Tibial artery (tissue), 4 donors: Measurements from ENCODE around the gene HDAC1.

Experiments
- DNase-seq, 2 donors: peaks; one replicate each; pipeline ENCODE4 v3.0.0-alpha.2; 2019
- H3K27ac ChIP-seq, 2 donors: fragments of 200-600 bp; sonication (generic) in 1 of 2; 1 replicate in 1 of 2; 2 replicates in 1 of 2; pipeline ENCODE4 v1.5.1; 2018 to 2019; ENCODE audit warnings: mild to moderate bottlenecking in 1 of 2
- H3K27me3 ChIP-seq, 2 donors: fragments of 200-600 bp; sonication (generic) in 1 of 2; one replicate each; pipeline versions ENCODE4 v1.5.1 to v1.6.0; 2016 to 2019
- H3K36me3 ChIP-seq, 3 donors: fragments of 200-600 bp; sonication (generic) in 2 of 3; one replicate each; pipeline ENCODE4 v1.5.1; 2016 to 2019; ENCODE audit warnings: mild to moderate bottlenecking in 2 of 3
- H3K4me1 ChIP-seq, 4 donors: fragments of 200-600 bp; sonication (generic) in 2 of 4; 1 replicate in 3 of 4; 2 replicates in 1 of 4; pipeline ENCODE4 v1.5.1; 2016 to 2019
- H3K4me3 ChIP-seq, 2 donors: fragments of 200-600 bp; sonication (generic) in 1 of 2; 1 replicate in 1 of 2; 2 replicates in 1 of 2; pipeline ENCODE4 v1.5.1; 2018 to 2019; ENCODE audit warnings: mild to moderate bottlenecking in 2 of 2
- H3K9me3 ChIP-seq, 3 donors: fragments of 200-600 bp; sonication (generic) in 1 of 3; one replicate each; pipeline ENCODE4 v1.5.1; 2016 to 2019
- intact Hi-C: fragments of 100-400 bp; cut with DNase I; formaldehyde crosslinking; loops from one replicate; pipeline ENCODE4 v1.15.0; 2023; ENCODE audit warnings: low total_unique reads
- TF ChIP-seq, protein P1 (sequence below), 2 experiments: fragments of 200-600 bp in 1 of 2; fragments of 450-650 bp in 1 of 2; IDR thresholded peaks; one replicate each; pipeline ENCODE4 v1.5.1; 2017 to 2019; ENCODE audit warnings: antibody characterized with exemption in 2 of 2, mild to moderate bottlenecking in 1 of 2, moderate library complexity in 1 of 2

HDAC1 gene

DNA sequence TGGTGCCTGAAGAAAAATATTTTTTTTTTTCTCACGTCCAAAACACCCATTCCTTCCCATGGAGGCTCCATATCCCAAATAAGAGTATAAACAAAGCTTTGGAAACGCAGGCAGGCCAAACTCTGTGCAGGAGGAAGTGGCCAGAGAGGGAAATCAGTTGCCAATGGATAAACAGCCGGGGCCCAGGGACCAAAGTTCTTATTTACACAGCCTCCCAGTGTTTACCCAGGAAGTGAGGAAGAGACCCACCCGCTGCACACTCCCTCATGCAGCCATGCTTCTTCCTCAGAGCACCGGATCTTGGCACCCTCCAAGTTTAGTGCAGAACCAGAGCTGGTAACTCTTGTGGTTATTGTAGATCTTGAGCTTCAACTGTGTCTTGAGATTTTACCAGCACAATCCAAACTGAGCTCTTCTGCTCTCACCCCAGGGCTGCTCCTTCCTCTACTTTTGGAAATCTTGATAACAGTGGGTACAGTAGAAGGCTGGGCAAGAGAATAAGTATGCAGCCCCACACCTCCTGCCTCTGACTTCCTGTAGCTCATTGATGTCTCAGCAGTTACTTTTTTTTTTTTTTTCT is 29.9 kb downstream of the HDAC1 start:
- intact Hi-C loops: no loop called here
- no peak overlapping the region for H3K27ac ChIP-seq

DNA sequence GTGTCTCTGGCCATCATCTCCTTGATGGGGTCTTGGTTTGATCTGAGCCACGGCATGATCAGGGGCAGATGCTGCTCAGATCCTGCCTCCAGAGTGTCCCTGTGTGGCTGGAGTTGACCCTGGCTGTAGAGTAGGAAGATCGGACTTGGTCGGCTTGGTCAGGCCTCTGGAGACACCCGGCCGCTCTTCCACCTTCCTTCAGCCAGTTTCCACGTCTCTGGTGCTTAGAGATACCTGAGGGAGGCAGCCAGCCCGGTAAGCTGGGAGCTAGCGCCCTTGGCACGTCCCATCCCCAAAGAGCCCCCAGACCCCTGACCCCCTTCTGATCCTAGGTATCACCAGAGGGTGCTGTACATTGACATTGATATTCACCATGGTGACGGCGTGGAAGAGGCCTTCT is 35.3 kb downstream of the HDAC1 start:
- intact Hi-C loops: no loop called here
- no peaks in the 10 kb centered on the region for H3K4me1 ChIP-seq
- no peaks in the 10 kb centered on the region for H3K9me3 ChIP-seq
- H3K27ac ChIP-seq: no peak overlapping the region
- DNase-seq: no peak
- TF ChIP-seq, protein P1, sequence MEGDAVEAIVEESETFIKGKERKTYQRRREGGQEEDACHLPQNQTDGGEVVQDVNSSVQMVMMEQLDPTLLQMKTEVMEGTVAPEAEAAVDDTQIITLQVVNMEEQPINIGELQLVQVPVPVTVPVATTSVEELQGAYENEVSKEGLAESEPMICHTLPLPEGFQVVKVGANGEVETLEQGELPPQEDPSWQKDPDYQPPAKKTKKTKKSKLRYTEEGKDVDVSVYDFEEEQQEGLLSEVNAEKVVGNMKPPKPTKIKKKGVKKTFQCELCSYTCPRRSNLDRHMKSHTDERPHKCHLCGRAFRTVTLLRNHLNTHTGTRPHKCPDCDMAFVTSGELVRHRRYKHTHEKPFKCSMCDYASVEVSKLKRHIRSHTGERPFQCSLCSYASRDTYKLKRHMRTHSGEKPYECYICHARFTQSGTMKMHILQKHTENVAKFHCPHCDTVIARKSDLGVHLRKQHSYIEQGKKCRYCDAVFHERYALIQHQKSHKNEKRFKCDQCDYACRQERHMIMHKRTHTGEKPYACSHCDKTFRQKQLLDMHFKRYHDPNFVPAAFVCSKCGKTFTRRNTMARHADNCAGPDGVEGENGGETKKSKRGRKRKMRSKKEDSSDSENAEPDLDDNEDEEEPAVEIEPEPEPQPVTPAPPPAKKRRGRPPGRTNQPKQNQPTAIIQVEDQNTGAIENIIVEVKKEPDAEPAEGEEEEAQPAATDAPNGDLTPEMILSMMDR (IDR thresholded peaks at IDR 0.05): no peak
- peaks cover 74 to 99% (median 75%) of the 10 kb centered on the region in 3 donors for H3K36me3 ChIP-seq
- no peak overlapping the region for H3K4me3 ChIP-seq
- H3K27me3 ChIP-seq: no peaks in the 10 kb centered on the region

More for the DNA sequence above, 29.9 kb downstream of the HDAC1 start:
- H3K27me3 ChIP-seq: no peaks in the 10 kb centered on the region
- H3K9me3 ChIP-seq: no peaks in the 10 kb centered on the region
- peaks cover 40 to 88% (median 44%) of the 10 kb centered on the region in 3 donors for H3K36me3 ChIP-seq
- TF ChIP-seq, protein P1 (IDR thresholded peaks at IDR 0.05): no peak
- DNase-seq: no peak
- no peaks in the 10 kb centered on the region for H3K4me1 ChIP-seq
- no peak overlapping the region for H3K4me3 ChIP-seq

DNA sequence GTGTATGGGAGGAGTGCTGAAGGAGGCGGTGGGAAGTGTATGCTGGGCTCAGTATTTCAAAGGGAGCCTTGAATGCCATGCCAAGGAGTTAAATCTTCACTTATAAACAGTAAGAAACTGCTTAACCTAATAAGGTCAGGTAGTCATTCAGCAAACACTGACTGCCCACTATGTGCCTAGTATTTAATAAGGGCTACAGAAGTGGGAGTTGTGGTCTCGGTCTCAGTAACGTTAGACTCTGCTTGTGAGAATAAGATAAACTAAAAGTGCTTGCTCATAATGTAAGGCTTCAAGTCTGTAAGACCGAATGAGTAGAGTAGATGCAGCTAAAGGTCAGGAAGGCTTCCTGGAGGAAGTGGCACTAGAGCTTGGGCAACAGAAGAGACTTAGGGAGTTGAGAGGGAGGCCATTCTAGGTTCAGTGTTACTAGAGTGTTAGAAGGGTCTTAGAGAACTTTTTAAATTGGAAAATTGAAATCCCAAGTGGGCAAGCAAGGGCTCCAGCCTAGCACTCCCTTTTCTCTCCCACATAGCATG is 38.1 kb downstream of the HDAC1 start:
- TF ChIP-seq, protein P1 (IDR thresholded peaks at IDR 0.05): no peak
- intact Hi-C loops: no loop called here
- H3K9me3 ChIP-seq: no peaks in the 10 kb centered on the region
- no peak for DNase-seq
- H3K27ac ChIP-seq: no peak overlapping the region
- peaks cover 0 to 3% of the 10 kb centered on the region in 2 donors for H3K27me3 ChIP-seq
- peaks cover 0 to 7% (median 4%) of the 10 kb centered on the region in 4 donors for H3K4me1 ChIP-seq
- H3K36me3 ChIP-seq: peaks cover 73 to 80% (median 75%) of the 10 kb centered on the region in 3 donors
- H3K4me3 ChIP-seq: no peak overlapping the region

DNA sequence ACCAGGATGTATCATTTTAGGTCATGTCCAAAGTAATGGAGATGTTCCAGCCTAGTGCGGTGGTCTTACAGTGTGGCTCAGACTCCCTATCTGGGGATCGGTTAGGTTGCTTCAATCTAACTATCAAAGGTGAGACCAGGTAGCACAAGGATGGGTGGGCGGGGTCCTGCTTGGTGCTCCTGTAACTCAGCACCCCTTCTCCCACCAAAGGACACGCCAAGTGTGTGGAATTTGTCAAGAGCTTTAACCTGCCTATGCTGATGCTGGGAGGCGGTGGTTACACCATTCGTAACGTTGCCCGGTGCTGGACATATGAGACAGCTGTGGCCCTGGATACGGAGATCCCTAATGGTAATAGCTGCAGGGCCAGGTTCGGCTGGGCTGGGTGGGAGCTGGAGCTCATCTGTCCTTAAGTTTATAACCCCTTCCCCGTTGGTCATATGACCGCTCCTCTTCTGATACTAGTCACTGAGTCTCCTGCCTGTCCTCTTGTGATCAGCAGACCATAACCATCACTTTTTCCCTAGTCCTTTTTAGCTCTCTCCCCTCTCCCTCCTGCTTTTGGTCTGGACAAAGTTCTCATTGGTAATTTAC is 38.8 kb downstream of the HDAC1 start:
- Histone ChIP-seq H3K36me3 (peaks cover 67 to 75% (median 69%) of the 10 kb centered on the region in 3 donors), H3K4me3 (no peak overlapping the region), H3K27ac (no peak overlapping the region), H3K27me3 (peaks cover 0 to 10% of the 10 kb centered on the region in 2 donors), H3K4me1 (peaks cover 0 to 13% (median 11%) of the 10 kb centered on the region in 4 donors), H3K9me3 (no peaks in the 10 kb centered on the region)
- TF ChIP-seq, protein P1 (IDR thresholded peaks at IDR 0.05): no peak
- intact Hi-C loops: no loop called here
- DNase-seq: no peak

DNA sequence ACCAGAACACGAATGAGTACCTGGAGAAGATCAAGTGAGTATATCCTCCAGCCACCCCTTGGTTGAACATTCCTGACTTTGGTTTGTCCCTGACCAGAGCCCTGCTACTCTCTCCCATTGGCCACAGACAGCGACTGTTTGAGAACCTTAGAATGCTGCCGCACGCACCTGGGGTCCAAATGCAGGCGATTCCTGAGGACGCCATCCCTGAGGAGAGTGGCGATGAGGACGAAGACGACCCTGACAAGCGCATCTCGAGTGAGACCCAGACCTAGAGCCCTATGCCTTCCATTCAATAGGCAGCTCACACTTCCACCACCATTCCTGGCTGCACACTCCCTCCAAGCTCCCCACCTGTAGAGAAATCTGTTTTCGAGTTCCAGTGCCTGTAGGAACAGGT is 39.7 kb downstream of the HDAC1 start:
- Histone ChIP-seq H3K27me3 (peaks cover 0 to 12% of the 10 kb centered on the region in 2 donors), H3K4me1 (peaks cover 0 to 21% (median 19%) of the 10 kb centered on the region in 4 donors), H3K9me3 (no peaks in the 10 kb centered on the region), H3K4me3 (no peak overlapping the region), H3K36me3 (peaks cover 58 to 66% (median 60%) of the 10 kb centered on the region in 3 donors), H3K27ac (no peak overlapping the region)
- DNase-seq: no peak
- intact Hi-C loops: no loop called here
- TF ChIP-seq, protein P1 (IDR thresholded peaks at IDR 0.05): no peak
